ENCODE results near the gene PUS10. TPM values are rescaled to one million over a fixed set of nuclear protein-coding genes. Genes with fewer than 3 reads are reported as not detected.

The PUS10 gene
- total RNA-seq, 1 donor from 2014 or later: 6.0 TPM

- no peak overlapping the region for H3K27ac Mint-ChIP-seq (ENCODE audit: unreplicated experiment)
- H3K27me3 Mint-ChIP-seq (ENCODE audit: unreplicated experiment): no peaks in the 10 kb centered on the region
- peaks cover 29% of the 10 kb centered on the region for H3K36me3 Mint-ChIP-seq (ENCODE audit: unreplicated experiment)
- no peak for DNase-seq (ENCODE audit: extremely low spot score, unreplicated experiment)
- TF ChIP-seq CTCF (IDR thresholded peaks at IDR 0.05): no peak
- peaks cover 7% of the 10 kb centered on the region for H3K9me3 Mint-ChIP-seq (ENCODE audit: unreplicated experiment)
- H3K4me3 Mint-ChIP-seq (ENCODE audit: unreplicated experiment): no peak overlapping the region
- no peaks in the 10 kb centered on the region for H3K4me1 Mint-ChIP-seq (ENCODE audit: unreplicated experiment)
These were observed 11.5 kb upstream of the PUS10 start for GRCh38 chr2:61029533-61029932.

DNA sequence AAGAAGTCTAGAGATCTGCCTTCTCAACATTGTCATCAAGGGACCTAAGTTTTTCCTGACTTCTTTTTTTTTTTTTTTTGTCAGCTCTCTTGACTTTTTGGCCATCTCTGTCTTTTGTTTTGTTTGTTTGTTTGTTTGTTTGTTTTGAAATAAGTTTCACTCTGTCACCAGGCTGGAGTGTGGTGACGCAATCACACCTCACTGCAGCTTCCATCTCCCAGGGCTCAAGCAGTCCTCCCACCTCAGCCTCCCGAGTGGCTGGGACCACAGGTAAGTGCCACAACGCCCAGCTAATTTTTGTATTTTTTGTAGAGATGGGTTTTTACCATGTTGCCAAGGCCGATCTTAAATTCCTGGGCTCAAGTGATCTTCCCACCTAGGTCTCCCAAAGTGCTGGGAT lies 5.6 kb upstream of the PUS10 start:
- Mint-ChIP-seq H3K27me3 (ENCODE audit: unreplicated experiment) (no peaks in the 10 kb centered on the region), H3K4me1 (ENCODE audit: unreplicated experiment) (peaks cover 12% of the 10 kb centered on the region), H3K9me3 (ENCODE audit: unreplicated experiment) (peaks cover 5% of the 10 kb centered on the region), H3K27ac (ENCODE audit: unreplicated experiment) (no peak overlapping the region), H3K36me3 (ENCODE audit: unreplicated experiment) (peaks cover 20% of the 10 kb centered on the region), H3K4me3 (ENCODE audit: unreplicated experiment) (no peak overlapping the region)
- no peak for DNase-seq (ENCODE audit: extremely low spot score, unreplicated experiment)
- TF ChIP-seq CTCF (IDR thresholded peaks at IDR 0.05): no peak

DNA sequence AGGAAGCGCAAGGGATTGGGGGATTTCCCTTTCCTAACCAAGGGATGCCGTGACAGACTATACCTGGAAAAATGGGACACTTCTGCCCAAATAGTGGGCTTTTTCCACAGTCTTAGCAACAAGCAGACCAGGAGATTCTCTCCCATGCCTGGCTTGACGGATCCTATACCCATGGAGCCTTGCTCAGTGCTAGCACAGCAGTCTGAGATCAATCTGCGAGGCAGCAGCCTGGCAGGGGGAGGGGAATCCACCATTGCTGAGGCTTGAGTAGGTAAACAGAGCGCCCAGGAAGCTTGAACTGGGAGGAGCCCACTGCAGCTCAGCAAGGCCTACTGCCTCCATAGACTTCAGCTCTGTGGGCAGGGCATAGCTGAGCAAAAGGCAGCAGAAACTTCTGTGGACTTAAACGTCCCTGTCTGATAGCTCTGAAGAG lies 3.2 kb upstream of the PUS10 start:
- H3K27me3 Mint-ChIP-seq (ENCODE audit: unreplicated experiment): no peaks in the 10 kb centered on the region
- H3K4me1 Mint-ChIP-seq (ENCODE audit: unreplicated experiment): peaks cover 16% of the 10 kb centered on the region
- H3K4me3 Mint-ChIP-seq (ENCODE audit: unreplicated experiment): no peak overlapping the region
- H3K27ac Mint-ChIP-seq (ENCODE audit: unreplicated experiment): no peak overlapping the region
- peaks cover 20% of the 10 kb centered on the region for H3K36me3 Mint-ChIP-seq (ENCODE audit: unreplicated experiment)
- DNase-seq (ENCODE audit: extremely low spot score, unreplicated experiment): no peak
- H3K9me3 Mint-ChIP-seq (ENCODE audit: unreplicated experiment): peaks cover 5% of the 10 kb centered on the region
- TF ChIP-seq CTCF (IDR thresholded peaks at IDR 0.05): no peak

DNA sequence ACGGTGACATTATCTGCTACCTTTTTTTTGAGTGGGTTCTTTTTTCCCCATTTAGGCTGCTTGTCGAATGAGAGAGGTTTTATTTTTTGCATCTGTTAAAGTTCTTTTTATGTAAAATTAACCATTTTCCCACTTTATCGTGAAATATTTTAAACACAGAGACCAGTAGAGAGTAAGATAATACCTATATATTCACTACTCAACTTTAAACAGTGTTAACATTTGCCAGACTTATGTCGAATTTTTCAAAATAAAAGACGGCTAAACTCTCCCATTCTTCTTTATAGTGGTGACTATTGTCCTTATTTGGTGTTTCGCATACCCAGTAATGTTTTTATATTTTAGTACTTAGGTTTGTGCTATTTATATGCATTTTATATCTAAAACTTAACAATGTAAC lies 743 bp upstream of the PUS10 start:
- Mint-ChIP-seq H3K36me3 (ENCODE audit: unreplicated experiment) (peaks cover 17% of the 10 kb centered on the region), H3K4me1 (ENCODE audit: unreplicated experiment) (peaks cover 25% of the 10 kb centered on the region), H3K9me3 (ENCODE audit: unreplicated experiment) (peaks cover 5% of the 10 kb centered on the region), H3K27ac (ENCODE audit: unreplicated experiment) (peak overlapping the region; percentile 98), H3K27me3 (ENCODE audit: unreplicated experiment) (no peaks in the 10 kb centered on the region), H3K4me3 (ENCODE audit: unreplicated experiment) (peak overlapping the region; percentile 97)
- TF ChIP-seq CTCF (IDR thresholded peaks at IDR 0.05): no peak
- no peak for DNase-seq (ENCODE audit: extremely low spot score, unreplicated experiment)

GRCh38 chr2:61018318-61018755 lies 282 bp upstream of the PUS10 start:
- Mint-ChIP-seq H3K4me1 (ENCODE audit: unreplicated experiment) (peaks cover 25% of the 10 kb centered on the region), H3K27ac (ENCODE audit: unreplicated experiment) (peak overlapping the region; percentile 98), H3K9me3 (ENCODE audit: unreplicated experiment) (peaks cover 5% of the 10 kb centered on the region), H3K36me3 (ENCODE audit: unreplicated experiment) (peaks cover 16% of the 10 kb centered on the region), H3K27me3 (ENCODE audit: unreplicated experiment) (no peaks in the 10 kb centered on the region), H3K4me3 (ENCODE audit: unreplicated experiment) (peak overlapping the region; percentile 97)
- no peak for DNase-seq (ENCODE audit: extremely low spot score, unreplicated experiment)
- no peak for TF ChIP-seq CTCF (IDR thresholded peaks at IDR 0.05)
